IMR-90 (cell line): ENCODE measurements around the gene DSCAML1. TPM values are rescaled to one million over a fixed set of nuclear protein-coding genes. Genes with fewer than 3 reads are reported as not detected.

ENCODE experiments used
- ATAC-seq: fragments of 200-7000 bp; cut with Tn5 transposase; 2 replicates; pipeline ENCODE4 v1.9.1; 2020; ENCODE audit warnings: low read depth, mild to moderate bottlenecking, moderate library complexity
- BruUV-seq: library from RNA; stranded (reverse); fragments of 400-500 nt; replicated peaks from 2 replicates; lab custom pipeline; 2021; lab: Mats Ljungman, UMichigan
- CTCF ChIA-PET: fragments of 300-600 bp; formaldehyde crosslinking; extraction: SDS; loops from one replicate; lab custom pipeline; 2021; ENCODE audit warnings: antibody characterized with exemption; lab: Yijun Ruan, JAX
- POLR2A ChIA-PET: fragments of 300-600 bp; sonication (Branson Sonifier 250); formaldehyde crosslinking; loops from one replicate; lab custom pipeline; 2022; ENCODE audit warnings: antibody characterized with exemption; ENCODE audit not compliant: unreplicated experiment; lab: Charles Lee
- DNase-seq: peaks from one replicate; pipeline ENCODE4 v3.0.0; 2013
- H2AFZ ChIP-seq: replicated peaks from 2 replicates; pipeline ENCODE3; 2013; ENCODE audit warnings: low read length, mild to moderate bottlenecking; ENCODE audit not compliant: poor library complexity
- H2AK5ac ChIP-seq: 2 replicates; pipeline ENCODE4 v1.6.1; 2013; ENCODE audit warnings: low read depth, low read length, inconsistent platforms
- H2AK9ac ChIP-seq: replicated peaks from 2 replicates; pipeline ENCODE3; 2013; ENCODE audit warnings: mild to moderate bottlenecking, low read depth, low read length, moderate library complexity; ENCODE audit not compliant: poor library complexity
- H2BK120ac ChIP-seq: 2 replicates; pipeline ENCODE4 v1.6.1; 2013; ENCODE audit warnings: low read depth, low read length, inconsistent platforms
- H2BK15ac ChIP-seq: 3 replicates; pipeline ENCODE4 v1.6.1; 2013; ENCODE audit warnings: low read depth, low read length, inconsistent platforms
- H2BK20ac ChIP-seq: 2 replicates; pipeline ENCODE4 v1.6.1; 2013; ENCODE audit warnings: low read depth, mild to moderate bottlenecking, inconsistent platforms, low read length, moderate library complexity
- H2BK5ac ChIP-seq: 2 replicates; pipeline ENCODE4 v1.6.1; 2013; ENCODE audit warnings: mild to moderate bottlenecking, low read depth, low read length, inconsistent platforms; ENCODE audit not compliant: poor library complexity, severe bottlenecking
- H3K14ac ChIP-seq: replicated peaks from 2 replicates; pipeline ENCODE4 v1.6.1; 2013; ENCODE audit warnings: low read depth, low read length, inconsistent platforms
- H3K18ac ChIP-seq: 2 replicates; pipeline ENCODE4 v1.6.1; 2013; ENCODE audit warnings: low read depth, low read length, control low read depth
- H3K23ac ChIP-seq: 2 replicates; pipeline ENCODE4 v1.6.1; 2013; ENCODE audit warnings: low read depth, low read length, inconsistent platforms
- H3K27ac ChIP-seq: 2 replicates; pipeline ENCODE4 v1.5.1; 2013; ENCODE audit warnings: mild to moderate bottlenecking, control low read depth, low read length; ENCODE audit not compliant: insufficient read depth
- H3K27me3 ChIP-seq: 2 replicates; pipeline ENCODE4 v1.6.1; 2013; ENCODE audit warnings: low read length; ENCODE audit not compliant: control insufficient read depth, insufficient read depth
- H3K36me3 ChIP-seq: 2 replicates; pipeline ENCODE4 v1.6.1; 2013; ENCODE audit warnings: low read length, mixed read lengths; ENCODE audit not compliant: control insufficient read depth, insufficient read depth
- H3K4ac ChIP-seq: 2 replicates; pipeline ENCODE4 v1.6.1; 2013; ENCODE audit warnings: low read depth, low read length, inconsistent platforms
- H3K4me1 ChIP-seq: 2 replicates; pipeline ENCODE4 v1.6.1; 2013; ENCODE audit warnings: low read length, mixed read lengths; ENCODE audit not compliant: control insufficient read depth, insufficient read depth
- H3K4me2 ChIP-seq: 2 replicates; pipeline ENCODE4 v1.6.1; 2013; ENCODE audit warnings: low read depth, mild to moderate bottlenecking, control low read depth, low read length, moderate library complexity
- H3K4me3 ChIP-seq: 2 replicates; pipeline ENCODE4 v1.5.1; 2013; ENCODE audit warnings: low read depth, mild to moderate bottlenecking, control low read depth, low read length, moderate library complexity; ENCODE audit not compliant: insufficient read depth
- H3K56ac ChIP-seq: 2 replicates; pipeline ENCODE4 v1.6.1; 2013; ENCODE audit warnings: low read length, inconsistent platforms; ENCODE audit not compliant: insufficient read depth; ENCODE audit errors: extremely low read depth
- H3K79me1 ChIP-seq, 2 experiments: 2 replicates each; pipeline ENCODE4 v1.6.1; 2013; ENCODE audit warnings: low read length in 2 of 2, inconsistent platforms in 1 of 2, low read depth in 1 of 2
- H3K9ac ChIP-seq: 2 replicates; pipeline ENCODE4 v1.6.1; 2013; ENCODE audit warnings: low read depth, low read length, control low read depth
- H3K9me1 ChIP-seq: 2 replicates; pipeline ENCODE4 v1.6.1; 2013; ENCODE audit warnings: low read length, inconsistent platforms; ENCODE audit not compliant: insufficient read depth
- H3K9me3 ChIP-seq: 2 replicates; pipeline ENCODE4 v1.6.1; 2013; ENCODE audit warnings: low read length; ENCODE audit not compliant: control insufficient read depth, insufficient read depth
- H4K20me1 ChIP-seq: 2 replicates; pipeline ENCODE4 v1.6.1; 2013; ENCODE audit warnings: low read length, inconsistent platforms; ENCODE audit not compliant: insufficient read depth
- H4K5ac ChIP-seq: 2 replicates; pipeline ENCODE4 v1.6.1; 2013; ENCODE audit warnings: mild to moderate bottlenecking, low read depth, low read length, control low read depth
- H4K8ac ChIP-seq, 2 experiments: 2 replicates each; pipeline ENCODE4 v1.6.1; 2013; ENCODE audit warnings: low read depth in 2 of 2, low read length in 2 of 2, control low read depth in 1 of 2, inconsistent platforms in 1 of 2
- H4K91ac ChIP-seq: 2 replicates; pipeline ENCODE4 v1.6.1; 2013; ENCODE audit warnings: low read depth, low read length, inconsistent platforms; ENCODE audit not compliant: insufficient read depth
- BHLHE40 ChIP-seq: fragments of 150-350 bp; IDR thresholded peaks from 2 replicates; pipeline ENCODE4 v1.6.1; 2016; ENCODE audit warnings: mild to moderate bottlenecking, low read depth, low read length
- CEBPB ChIP-seq: IDR thresholded peaks from 2 replicates; pipeline ENCODE4 v1.6.1; 2012; ENCODE audit warnings: low read depth, low read length, improper control_type of control experiment
- ELK1 ChIP-seq: fragments of 150-350 bp; IDR thresholded peaks from 2 replicates; pipeline ENCODE4 v1.6.1; 2016; ENCODE audit warnings: low read depth, mild to moderate bottlenecking, low read length, moderate library complexity, borderline replicate concordance
- FOS ChIP-seq: fragments of 150-350 bp; IDR thresholded peaks from 2 replicates; pipeline ENCODE4 v1.6.1; 2016; ENCODE audit warnings: low read depth, low read length
- MAFK ChIP-seq: IDR thresholded peaks from 2 replicates; pipeline ENCODE4 v1.6.1; 2012; ENCODE audit warnings: low read depth, low read length, improper control_type of control experiment
- MAZ ChIP-seq: IDR thresholded peaks from 2 replicates; pipeline ENCODE4 v1.6.1; 2012; ENCODE audit warnings: low read depth, mild to moderate bottlenecking, low read length, improper control_type of control experiment, moderate library complexity, borderline replicate concordance
- MXI1 ChIP-seq: IDR thresholded peaks from 2 replicates; pipeline ENCODE4 v1.6.1; 2012; ENCODE audit warnings: low read depth, mild to moderate bottlenecking, low read length, moderate library complexity, borderline replicate concordance
- NFE2L2 ChIP-seq: fragments of 150-350 bp; IDR thresholded peaks from 2 replicates; pipeline ENCODE4 v1.6.1; 2016; ENCODE audit warnings: low read depth, mild to moderate bottlenecking, low read length
- POLR2A ChIP-seq: IDR thresholded peaks from 2 replicates; pipeline ENCODE4 v1.6.1; 2012; ENCODE audit warnings: mild to moderate bottlenecking, low read depth, low read length
- RCOR1 ChIP-seq: IDR thresholded peaks from 2 replicates; pipeline ENCODE4 v1.6.1; 2012; ENCODE audit warnings: mild to moderate bottlenecking, low read length, improper control_type of control experiment; ENCODE audit not compliant: insufficient replicate concordance
- SMC3 ChIP-seq: fragments of 150-350 bp; IDR thresholded peaks from 2 replicates; pipeline ENCODE4 v1.6.1; 2016; ENCODE audit warnings: low read depth, mild to moderate bottlenecking, antibody characterized with exemption, low read length, moderate library complexity
- WGBS, 2 experiments: methylation state at CpG; one replicate each; pipeline versions ENCODE4 v1.1.5 to v1.1.7; 2013; ENCODE audit warnings: missing lambda C conversion rate in 2 of 2; ENCODE audit not compliant: insufficient read length in 1 of 2; ENCODE audit errors: extremely low coverage in 2 of 2; 5-methylcytosine and 5-hydroxymethylcytosine counted together
- dilution Hi-C: fragments of 300-500 bp; cut with HindIII; formaldehyde crosslinking; loops from one replicate; pipeline ENCODE4 v1.14.3; 2018; ENCODE audit warnings: low sequenced_read_pairs; ENCODE audit not compliant: unreplicated experiment
- in situ Hi-C: fragments of 300-500 bp; cut with MboI; formaldehyde crosslinking; loops from 3 replicates; pipeline ENCODE4 v1.14.3; 2019; ENCODE audit warnings: low sequenced_read_pairs, inconsistent platforms, mixed read lengths
- intact Hi-C: fragments of 100-400 bp; cut with micrococcal nuclease; formaldehyde crosslinking; loops from 2 replicates; pipeline ENCODE4 v1.10.0; 2022
- polyA plus RNA-seq, 3 experiments: library from polyadenylated mRNA; depleted of rRNA; stranded (reverse); fragments of >200 nt; gene quantifications; 2 replicates each; pipeline ENCODE4 v1.2.3, GENCODE V29; 2012; ENCODE audit warnings: low replicate concordance in 1 of 3
- total RNA-seq: library from RNA; depleted of rRNA; stranded (reverse); fragments of >200 nt; gene quantifications from 2 replicates; pipeline ENCODE4 v1.2.3, GENCODE V29; 2012
- TF ChIP-seq, protein P1 (sequence below): conservative IDR thresholded peaks from 2 replicates; pipeline ENCODE4 v1.5.1; 2012; ENCODE audit warnings: mild to moderate bottlenecking, low read depth, low read length, improper control_type of control experiment
- TF ChIP-seq, protein P2 (sequence below): fragments of 150-350 bp; IDR thresholded peaks from 2 replicates; pipeline ENCODE4 v1.6.1; 2017; ENCODE audit warnings: mild to moderate bottlenecking, antibody characterized with exemption, low read length, low read depth

DSCAML1 gene
- total and polyA plus RNA-seq, 2 of the 4 experiments (the other 2 are of a cell fraction) = not detected

GRCh38 chr11:117677729-117678310, 119.2 kb downstream of the DSCAML1 start:
- no peak overlapping the region for H3K23ac ChIP-seq
- no peak overlapping the region for H4K5ac ChIP-seq
- WGBS, 2 experiments = 45% methylated on average over 5 of the region's 12 CpGs; no CpG with 5 or more reads in 1 of the 2 experiments
- BruUV-seq = no TSS peak
- intact Hi-C loops (no loop called here), dilution Hi-C loops (no loop called here), in situ Hi-C loops (no loop called here)
- no peak overlapping the region for H3K9ac ChIP-seq
- DNase-seq (no peak), ATAC-seq (no peak)
- no peak overlapping the region for H2AFZ ChIP-seq
- no peak overlapping the region for H3K18ac ChIP-seq
- no peak overlapping the region for H2BK120ac ChIP-seq
- H2AK5ac ChIP-seq = no peak overlapping the region
- no peaks in the 10 kb centered on the region for H3K4me1 ChIP-seq
- POLR2A ChIA-PET = no interaction called here
- peaks cover 21% of the 10 kb centered on the region; the same call in 1 of the 2 replicates for H3K27me3 ChIP-seq
- H3K27ac ChIP-seq = no peak overlapping the region
- H4K8ac ChIP-seq = no peak overlapping the region
- H2BK5ac ChIP-seq = no peak overlapping the region
- no peaks in the 10 kb centered on the region for H3K9me1 ChIP-seq
- H3K4me3 ChIP-seq = no peak overlapping the region
- no peaks in the 10 kb centered on the region for H3K79me1 ChIP-seq
- H3K56ac ChIP-seq = no peak overlapping the region
- TF ChIP-seq RCOR1 (no peak), FOS (no peak), BHLHE40 (no peak), MXI1 (no peak), CEBPB (no peak), POLR2A (no peak), MAZ (no peak), NFE2L2 (no peak), SMC3 (no peak), MAFK (no peak), ELK1 (no peak)
- TF ChIP-seq, protein P1, sequence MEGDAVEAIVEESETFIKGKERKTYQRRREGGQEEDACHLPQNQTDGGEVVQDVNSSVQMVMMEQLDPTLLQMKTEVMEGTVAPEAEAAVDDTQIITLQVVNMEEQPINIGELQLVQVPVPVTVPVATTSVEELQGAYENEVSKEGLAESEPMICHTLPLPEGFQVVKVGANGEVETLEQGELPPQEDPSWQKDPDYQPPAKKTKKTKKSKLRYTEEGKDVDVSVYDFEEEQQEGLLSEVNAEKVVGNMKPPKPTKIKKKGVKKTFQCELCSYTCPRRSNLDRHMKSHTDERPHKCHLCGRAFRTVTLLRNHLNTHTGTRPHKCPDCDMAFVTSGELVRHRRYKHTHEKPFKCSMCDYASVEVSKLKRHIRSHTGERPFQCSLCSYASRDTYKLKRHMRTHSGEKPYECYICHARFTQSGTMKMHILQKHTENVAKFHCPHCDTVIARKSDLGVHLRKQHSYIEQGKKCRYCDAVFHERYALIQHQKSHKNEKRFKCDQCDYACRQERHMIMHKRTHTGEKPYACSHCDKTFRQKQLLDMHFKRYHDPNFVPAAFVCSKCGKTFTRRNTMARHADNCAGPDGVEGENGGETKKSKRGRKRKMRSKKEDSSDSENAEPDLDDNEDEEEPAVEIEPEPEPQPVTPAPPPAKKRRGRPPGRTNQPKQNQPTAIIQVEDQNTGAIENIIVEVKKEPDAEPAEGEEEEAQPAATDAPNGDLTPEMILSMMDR = no peak
- TF ChIP-seq, protein P2, sequence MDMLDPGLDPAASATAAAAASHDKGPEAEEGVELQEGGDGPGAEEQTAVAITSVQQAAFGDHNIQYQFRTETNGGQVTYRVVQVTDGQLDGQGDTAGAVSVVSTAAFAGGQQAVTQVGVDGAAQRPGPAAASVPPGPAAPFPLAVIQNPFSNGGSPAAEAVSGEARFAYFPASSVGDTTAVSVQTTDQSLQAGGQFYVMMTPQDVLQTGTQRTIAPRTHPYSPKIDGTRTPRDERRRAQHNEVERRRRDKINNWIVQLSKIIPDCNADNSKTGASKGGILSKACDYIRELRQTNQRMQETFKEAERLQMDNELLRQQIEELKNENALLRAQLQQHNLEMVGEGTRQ = no peak
- H3K14ac ChIP-seq = no peak overlapping the region
- H2AK9ac ChIP-seq = no peak overlapping the region
- H3K4me2 ChIP-seq = no peak overlapping the region
- no peaks in the 10 kb centered on the region for H4K20me1 ChIP-seq
- no peak overlapping the region for H4K91ac ChIP-seq
- CTCF ChIA-PET = no interaction called here
- H3K4ac ChIP-seq = no peak overlapping the region
- no peak overlapping the region for H2BK20ac ChIP-seq
- H3K9me3 ChIP-seq = no peaks in the 10 kb centered on the region
- H3K36me3 ChIP-seq = no peaks in the 10 kb centered on the region
- H2BK15ac ChIP-seq = no peak overlapping the region
